HuH-7 (cell line): ENCODE data around the gene SUCO.
"Not testable (repeated sequence)": the region's sequence is repeated elsewhere in the genome, so short reads cannot be mapped to it uniquely, and the experiment has no call there.

Source experiments
- DNase-seq: peaks from one replicate; pipeline ENCODE4 v3.0.0; 2011; ENCODE audit warnings: low spot score

SUCO gene

GRCh38 chr1:172612478-172612877 is 79.5 kb downstream of the SUCO start:
- no peak for DNase-seq

GRCh38 chr1:172613294-172613693 is 80.3 kb downstream of the SUCO start:
- no peak for DNase-seq

- DNase-seq = no peak
Measured at GRCh38 chr1:172616195-172616594, 83.2 kb downstream of the SUCO start.

- DNase-seq = no peak
Measured at GRCh38 chr1:172616636-172617035, 83.7 kb downstream of the SUCO start.

GRCh38 chr1:172620603-172621002 is 87.7 kb downstream of the SUCO start:
- DNase-seq = not testable (repeated sequence)

- DNase-seq = no peak
Measured at GRCh38 chr1:172622541-172622940, 89.6 kb downstream of the SUCO start.

GRCh38 chr1:172623748-172624147 is 90.8 kb downstream of the SUCO start:
- DNase-seq = no peak

- no peak for DNase-seq
Measured at GRCh38 chr1:172626845-172627244, 93.9 kb downstream of the SUCO start.

- no peak for DNase-seq
Measured at GRCh38 chr1:172627702-172628101, 94.8 kb downstream of the SUCO start.

GRCh38 chr1:172628401-172628800 is 95.5 kb downstream of the SUCO start:
- DNase-seq = no peak

- no peak for DNase-seq
Measured at GRCh38 chr1:172629170-172629569, 96.2 kb downstream of the SUCO start.

- no peak for DNase-seq
Measured at GRCh38 chr1:172629638-172630037, 96.7 kb downstream of the SUCO start.

- no peak for DNase-seq
Measured at GRCh38 chr1:172630056-172630818, 97.3 kb downstream of the SUCO start.

GRCh38 chr1:172630868-172631267 is 97.9 kb downstream of the SUCO start:
- no peak for DNase-seq

GRCh38 chr1:172637522-172637921 is 104.6 kb downstream of the SUCO start:
- no peak for DNase-seq

- DNase-seq = no peak
Measured at GRCh38 chr1:172638249-172638648, 105.3 kb downstream of the SUCO start.

- DNase-seq = no peak
Measured at GRCh38 chr1:172638885-172639831, 106.2 kb downstream of the SUCO start.

- no peak for DNase-seq
Measured at GRCh38 chr1:172640111-172640510, 107.2 kb downstream of the SUCO start.

GRCh38 chr1:172641492-172641891 is 108.5 kb downstream of the SUCO start:
- no peak for DNase-seq

- no peak for DNase-seq
Measured at GRCh38 chr1:172642970-172643369, 110.0 kb downstream of the SUCO start.

GRCh38 chr1:172646653-172647052 is 113.7 kb downstream of the SUCO start:
- no peak for DNase-seq

- DNase-seq = no peak
Measured at GRCh38 chr1:172647110-172647564, 114.2 kb downstream of the SUCO start.

GRCh38 chr1:172647987-172648386 is 115.0 kb downstream of the SUCO start:
- DNase-seq = no peak
